GM19099 (cell line): ENCODE results near the gene GMDS.

Experiments
- POLR2A ChIP-seq: IDR thresholded peaks from 3 replicates; pipeline ENCODE4 v1.6.1; 2011; ENCODE audit warnings: low read depth; ENCODE audit not compliant: insufficient read length; ENCODE audit errors: extremely low read depth

GMDS gene

DNA sequence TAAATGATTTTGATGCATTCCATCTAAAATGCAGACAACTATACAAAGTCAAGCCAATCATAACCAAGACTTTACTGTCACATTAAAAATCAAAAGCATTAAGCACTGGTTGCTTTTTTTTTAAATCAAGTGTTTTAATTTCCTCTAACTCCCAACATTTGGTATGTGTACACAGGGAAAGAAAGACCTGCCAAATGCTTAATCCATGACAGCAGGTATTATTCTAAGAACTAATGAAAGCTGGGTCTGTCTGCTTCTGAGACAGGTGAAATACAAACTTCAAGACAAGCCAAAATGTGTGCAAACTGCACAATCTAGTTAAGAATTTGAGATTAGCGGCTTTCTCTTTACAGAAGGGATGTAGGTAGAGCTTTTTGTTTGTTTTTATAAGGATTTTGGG, 126.1 kb downstream of the GMDS start:
- no peak for TF ChIP-seq POLR2A

DNA sequence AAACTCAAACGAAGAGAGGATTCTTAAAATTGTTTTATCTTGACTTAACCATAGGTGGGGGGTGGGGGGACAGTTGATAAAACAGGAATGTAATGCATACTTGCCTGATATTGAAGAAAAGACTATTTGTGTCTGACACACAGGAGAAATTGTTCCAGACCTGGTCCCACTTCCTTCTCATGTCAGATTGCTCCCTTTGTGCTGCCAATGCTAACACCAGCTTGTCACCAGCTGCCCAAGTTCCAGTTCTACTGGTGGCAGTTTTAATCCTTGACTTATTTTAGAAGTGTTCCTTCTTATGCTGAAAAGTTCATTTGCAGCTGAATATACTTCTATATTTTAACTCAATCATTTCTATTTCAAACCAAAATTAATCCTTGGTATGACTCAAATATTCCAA, 127.3 kb downstream of the GMDS start:
- TF ChIP-seq POLR2A = no peak

DNA sequence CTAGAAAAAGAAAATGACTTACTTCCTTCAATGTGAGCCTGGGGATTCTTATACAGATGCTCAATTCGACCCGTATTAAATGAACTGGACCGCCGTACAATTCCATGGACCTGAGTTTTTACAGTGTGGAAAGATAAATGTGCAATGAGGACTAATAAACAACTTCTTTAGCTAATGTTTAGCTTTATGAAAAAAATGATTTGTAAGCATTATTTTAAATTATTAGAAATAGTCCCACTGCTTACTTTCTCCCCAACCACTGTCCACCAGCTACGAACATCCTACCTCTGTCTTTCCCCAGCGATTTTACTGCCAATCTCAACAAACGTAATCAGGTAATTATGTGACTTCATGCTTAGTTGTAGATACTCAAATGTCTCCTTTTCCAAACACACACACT, 128.0 kb downstream of the GMDS start:
- TF ChIP-seq POLR2A = no peak

GRCh38 chr6:2116496-2116895, 128.9 kb downstream of the GMDS start:
- TF ChIP-seq POLR2A = no peak

- TF ChIP-seq POLR2A = no peak
These were observed 131.3 kb downstream of the GMDS start for GRCh38 chr6:2114100-2114499.

DNA sequence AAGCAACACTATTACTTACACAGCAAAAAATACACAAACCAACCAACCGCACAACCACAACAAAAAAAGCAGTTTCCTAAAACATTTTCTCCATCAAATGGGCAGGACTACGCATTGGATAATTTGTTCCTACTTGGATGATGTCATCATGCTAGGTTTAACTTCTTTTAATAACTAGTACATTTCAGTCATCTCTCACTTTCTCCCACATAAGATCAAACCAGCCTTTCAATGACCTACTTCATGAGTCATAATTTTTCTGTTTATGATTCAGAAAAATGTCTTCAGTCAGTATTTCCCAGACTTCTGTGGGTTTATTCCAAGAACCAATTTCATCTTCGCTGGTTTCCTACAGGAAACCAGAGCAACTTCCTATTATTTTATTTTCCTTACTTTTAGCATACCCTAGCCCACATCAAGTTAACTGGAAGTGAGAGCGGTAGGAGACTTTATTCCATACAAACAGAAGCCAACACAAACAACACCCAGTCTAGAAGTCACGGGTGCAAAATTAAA, 134.2 kb downstream of the GMDS start:
- TF ChIP-seq POLR2A = no peak

- TF ChIP-seq POLR2A = no peak
These were observed 134.9 kb downstream of the GMDS start for GRCh38 chr6:2110504-2110903.

- TF ChIP-seq POLR2A = no peak
These were observed 135.6 kb downstream of the GMDS start for GRCh38 chr6:2109796-2110195.

GRCh38 chr6:2108700-2109306, 136.6 kb downstream of the GMDS start:
- TF ChIP-seq POLR2A = no peak

- TF ChIP-seq POLR2A = no peak
These were observed 140.9 kb downstream of the GMDS start for GRCh38 chr6:2104524-2104880.

DNA sequence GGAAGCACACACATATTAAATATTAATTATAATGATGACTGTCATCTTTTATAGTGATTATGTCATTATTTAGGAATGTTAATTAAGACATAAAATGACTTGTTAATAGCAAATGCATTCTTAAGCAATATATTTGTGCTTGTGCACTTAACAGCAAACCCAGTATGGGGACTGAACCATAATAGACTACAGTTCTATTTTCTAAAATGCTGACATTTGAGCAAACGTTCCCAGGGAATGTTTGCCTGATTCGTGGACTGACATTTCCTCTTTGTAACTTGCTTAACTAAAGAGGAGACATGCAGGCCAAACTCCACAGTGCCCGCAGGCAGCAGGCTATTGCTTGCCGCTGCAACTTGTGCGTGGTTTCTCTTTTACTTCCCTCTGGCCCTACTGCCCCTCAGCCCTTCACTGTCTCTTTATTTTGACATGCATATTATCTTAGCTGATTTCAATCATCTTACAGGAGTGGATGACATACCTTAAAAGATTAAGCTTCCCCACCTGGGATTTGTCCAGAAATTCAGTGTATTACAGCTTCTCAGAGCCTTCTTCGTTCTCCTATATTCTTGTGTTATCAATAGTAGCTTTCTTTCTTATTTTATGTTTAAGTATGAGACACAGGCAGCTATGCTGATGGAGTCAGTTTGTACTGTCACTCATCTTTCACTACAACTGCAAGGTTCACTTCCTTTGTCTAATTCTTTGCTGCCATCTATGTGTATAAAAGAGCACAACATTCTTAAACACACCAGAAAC, 141.5 kb downstream of the GMDS start:
- TF ChIP-seq POLR2A = no peak

DNA sequence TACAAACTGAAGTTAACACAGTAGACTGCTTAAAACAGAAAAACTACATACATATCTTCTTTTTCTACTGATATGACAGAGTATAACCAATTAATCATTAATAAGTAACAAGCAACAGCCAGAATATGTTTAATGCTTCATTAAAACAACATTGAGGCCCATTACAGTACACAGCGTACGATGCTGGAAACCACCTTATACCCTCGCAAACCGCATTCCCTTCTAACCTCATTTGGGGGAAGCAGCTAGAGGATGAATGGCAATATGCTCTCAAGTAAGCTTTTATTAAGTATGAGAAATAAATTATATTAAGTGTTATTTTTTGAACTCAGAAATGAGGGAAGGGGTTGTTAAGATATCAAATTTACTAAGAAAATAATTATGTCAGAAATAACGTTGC, 142.4 kb downstream of the GMDS start:
- no peak for TF ChIP-seq POLR2A

- no peak for TF ChIP-seq POLR2A
These were observed 143.0 kb downstream of the GMDS start for GRCh38 chr6:2102316-2102883.

DNA sequence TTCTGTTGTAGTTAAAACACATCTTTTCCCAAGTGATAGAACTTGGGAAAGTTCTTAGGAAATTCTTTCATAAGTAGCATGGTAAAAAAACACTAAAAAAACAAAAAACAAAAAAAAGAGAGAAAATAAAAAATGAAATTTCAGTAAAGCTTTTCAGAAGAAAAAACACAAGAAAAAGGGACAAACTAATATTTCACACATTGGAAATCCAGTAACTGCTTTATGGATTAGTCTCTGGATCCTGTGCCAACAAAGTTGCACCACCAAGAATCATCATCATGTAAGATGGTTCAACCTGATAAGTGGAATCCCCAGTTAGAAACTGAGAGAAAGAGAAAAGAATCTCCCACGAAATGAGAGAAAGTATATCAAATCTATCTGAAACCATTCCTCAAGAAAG, 144.2 kb downstream of the GMDS start:
- no peak for TF ChIP-seq POLR2A

DNA sequence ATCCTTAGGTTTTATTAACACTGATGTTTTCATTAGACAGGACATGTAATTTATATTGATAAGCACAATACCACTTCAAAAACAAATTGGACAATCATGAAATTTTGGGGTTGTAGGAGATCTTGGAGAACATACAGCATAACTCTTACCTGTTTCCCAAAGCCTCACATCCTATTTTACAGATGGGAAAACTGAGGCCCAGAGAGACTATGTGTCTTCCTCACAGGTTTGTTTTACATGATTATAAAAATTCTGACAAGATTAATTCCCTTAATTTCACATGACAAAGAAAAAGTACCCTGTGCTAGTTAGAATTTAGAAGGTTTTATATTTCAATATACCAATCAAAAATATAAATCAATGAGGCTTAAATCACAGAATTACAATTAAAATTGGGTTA, 145.5 kb downstream of the GMDS start:
- no peak for TF ChIP-seq POLR2A

DNA sequence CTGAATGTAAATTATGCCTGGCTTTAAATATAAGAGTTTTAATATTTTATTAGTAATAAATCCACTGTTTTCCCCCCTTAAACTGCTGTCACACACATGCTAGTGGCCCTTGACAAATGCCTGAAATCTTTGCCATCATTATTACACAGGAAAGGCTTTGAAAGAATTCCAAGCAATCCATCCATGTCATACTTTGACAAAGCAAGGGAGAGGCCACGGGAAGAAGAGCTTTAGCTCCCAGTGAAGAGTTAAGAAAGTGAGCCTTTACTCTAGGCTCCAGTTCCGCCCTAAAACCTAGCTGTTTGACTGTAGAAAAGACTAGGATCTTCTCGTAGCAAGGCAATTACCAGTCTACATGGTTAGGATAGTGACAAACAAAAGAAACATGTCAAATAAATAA, 147.9 kb downstream of the GMDS start:
- no peak for TF ChIP-seq POLR2A
